Activated naive CD4-positive, alpha-beta T cell treated with anti-CD3 and anti-CD28 coated beads, Interleukin-2, amount 50 U/mL, for 16 hours (primary cell): ENCODE measurements around the gene PTGR1.
"Not testable (repeated sequence)": the region's sequence is repeated elsewhere in the genome, so short reads cannot be mapped to it uniquely, and the experiment has no call there.

ENCODE experiments used
- DNase-seq: peaks from one replicate; pipeline ENCODE4 v3.0.0-alpha.2; 2020

The PTGR1 gene

GRCh38 chr9:111599092-111599954, at the start of gene PTGR1:
Gene PTGR1 (minus strand): TSS chr9:111599647. CDS start chr9:111597422, 2,225 bp downstream.
- DNase-seq: peak; percentile 28

- no peak for DNase-seq
Measured at GRCh38 chr9:111649016-111649415, 49.6 kb upstream of the PTGR1 start.

- DNase-seq: no peak
Measured at GRCh38 chr9:111648066-111648465, 48.6 kb upstream of the PTGR1 start.

GRCh38 chr9:111646417-111646816, 47.0 kb upstream of the PTGR1 start:
- DNase-seq: no peak

GRCh38 chr9:111645806-111646205, 46.4 kb upstream of the PTGR1 start:
- no peak for DNase-seq

- no peak for DNase-seq
Measured at GRCh38 chr9:111644195-111644772, 44.8 kb upstream of the PTGR1 start.

- DNase-seq: no peak
Measured at GRCh38 chr9:111637421-111637950, 38.0 kb upstream of the PTGR1 start.

- no peak for DNase-seq
Measured at GRCh38 chr9:111634860-111635259, 35.4 kb upstream of the PTGR1 start.

GRCh38 chr9:111633389-111633736, 33.9 kb upstream of the PTGR1 start:
- DNase-seq: no peak

GRCh38 chr9:111632695-111633388, 33.4 kb upstream of the PTGR1 start:
- DNase-seq: no peak

GRCh38 chr9:111632060-111632459, 32.6 kb upstream of the PTGR1 start:
- DNase-seq: no peak

GRCh38 chr9:111631214-111631971, 31.9 kb upstream of the PTGR1 start, which contains the start of gene DNAJC25:
Gene DNAJC25 (plus strand): TSS chr9:111631334. CDS start chr9:111631408, 74 bp downstream.
- DNase-seq: peak; percentile 95

- no peak for DNase-seq
Measured at GRCh38 chr9:111630964-111631213, 31.4 kb upstream of the PTGR1 start.

- DNase-seq: no peak
Measured at GRCh38 chr9:111630182-111630963, 30.9 kb upstream of the PTGR1 start.

- DNase-seq: no peak
Measured at GRCh38 chr9:111628411-111628810, 29.0 kb upstream of the PTGR1 start.

- DNase-seq: no peak
Measured at GRCh38 chr9:111627260-111627963, 28.0 kb upstream of the PTGR1 start.

GRCh38 chr9:111622626-111623025, 23.2 kb upstream of the PTGR1 start:
- DNase-seq: no peak

- DNase-seq: no peak
Measured at GRCh38 chr9:111621895-111622480, 22.5 kb upstream of the PTGR1 start.

GRCh38 chr9:111617349-111617748, 17.9 kb upstream of the PTGR1 start:
- not testable (repeated sequence) for DNase-seq

- DNase-seq: no peak
Measured at GRCh38 chr9:111615928-111616327, 16.5 kb upstream of the PTGR1 start.

- DNase-seq: no peak
Measured at GRCh38 chr9:111613436-111614040, 14.1 kb upstream of the PTGR1 start.
